Activated CD4-positive, alpha-beta T cell treated with anti-CD3 and anti-CD28 coated beads, Interleukin-2, amount 50 U/mL, for 4 hours (primary cell): ENCODE measurements around the gene P4HA2.
"Not testable (repeated sequence)": the region's sequence is repeated elsewhere in the genome, so short reads cannot be mapped to it uniquely, and the experiment has no call there.

Source experiments
- DNase-seq, 2 experiments: peaks; one replicate each; pipeline ENCODE4 v3.0.0-alpha.2; 2020

The P4HA2 gene

GRCh38 chr5:132195727-132196126 is 31.9 kb downstream of the P4HA2 start:
- DNase-seq, result no peak

- DNase-seq, result no peak
Measured at GRCh38 chr5:132193165-132193694, 34.4 kb downstream of the P4HA2 start.

- no peak for DNase-seq
Measured at GRCh38 chr5:132190161-132190817, 37.4 kb downstream of the P4HA2 start.

- DNase-seq, result no peak
Measured at GRCh38 chr5:132184588-132184987, 43.1 kb downstream of the P4HA2 start.

GRCh38 chr5:132183723-132184122 is 43.9 kb downstream of the P4HA2 start:
- DNase-seq, result no peak

GRCh38 chr5:132182359-132183040 is 45.2 kb downstream of the P4HA2 start:
- no peak for DNase-seq

GRCh38 chr5:132181011-132181629 is 46.5 kb downstream of the P4HA2 start:
- no peak for DNase-seq

GRCh38 chr5:132180134-132180745 is 47.4 kb downstream of the P4HA2 start:
- DNase-seq, result no peak

- no peak for DNase-seq
Measured at GRCh38 chr5:132179405-132179804, 48.2 kb downstream of the P4HA2 start.

- DNase-seq, result no peak
Measured at GRCh38 chr5:132177691-132178149, 49.9 kb downstream of the P4HA2 start.

- DNase-seq, result no peak
Measured at GRCh38 chr5:132176987-132177386, 50.7 kb downstream of the P4HA2 start.

- no peak for DNase-seq
Measured at GRCh38 chr5:132176521-132176945, 51.1 kb downstream of the P4HA2 start.

- DNase-seq, result no peak
Measured at GRCh38 chr5:132162945-132163344, 64.7 kb downstream of the P4HA2 start.

GRCh38 chr5:132161574-132162326 is 65.9 kb downstream of the P4HA2 start:
- DNase-seq, result not testable (repeated sequence)

GRCh38 chr5:132156413-132156812 is 71.2 kb downstream of the P4HA2 start:
- no peak for DNase-seq

GRCh38 chr5:132150565-132150964 is 77.1 kb downstream of the P4HA2 start:
- DNase-seq, result no peak

GRCh38 chr5:132147663-132148062 is 80.0 kb downstream of the P4HA2 start:
- DNase-seq, result no peak

GRCh38 chr5:132145326-132145725 is 82.3 kb downstream of the P4HA2 start:
- not testable (repeated sequence) for DNase-seq

GRCh38 chr5:132143148-132143547 is 84.5 kb downstream of the P4HA2 start:
- no peak for DNase-seq

GRCh38 chr5:132142459-132142858 is 85.2 kb downstream of the P4HA2 start:
- no peak for DNase-seq
